Right atrium auricular region (tissue), 2 donors: ENCODE results near the gene SLC12A6. TPM values are rescaled to one million over a fixed set of nuclear protein-coding genes. Genes with fewer than 3 reads are reported as not detected.
A peak's percentile ranks its signal among the peaks of the same experiment; 100 is the strongest.

ENCODE experiments used
- DNase-seq: peaks from one replicate; pipeline ENCODE4 v3.0.0-alpha.2; 2019; ENCODE audit warnings: low spot score
- H3K27ac ChIP-seq, 2 donors: fragments of 200-600 bp; sonication (generic); 1 replicate in 1 of 2; 2 replicates in 1 of 2; pipeline ENCODE4 v1.5.1; 2016 to 2019
- H3K27me3 ChIP-seq, 2 donors: fragments of 200-600 bp; sonication (generic); one replicate each; pipeline versions ENCODE4 v1.5.1 to v1.6.0; 2017 to 2019
- H3K36me3 ChIP-seq: fragments of 200-600 bp; sonication (generic); one replicate; pipeline ENCODE4 v1.5.1; 2016
- H3K4me1 ChIP-seq, 2 donors: fragments of 200-600 bp; sonication (generic); one replicate each; pipeline versions ENCODE4 v1.5.1 to v1.6.0; 2017 to 2019
- H3K4me3 ChIP-seq, 2 donors: fragments of 200-600 bp; sonication (generic); 1 replicate in 1 of 2; 2 replicates in 1 of 2; pipeline ENCODE4 v1.5.1; 2017 to 2019; ENCODE audit warnings: mild to moderate bottlenecking in 1 of 2, moderate library complexity in 1 of 2
- H3K9me3 ChIP-seq, 2 donors: fragments of 200-600 bp; sonication (generic); one replicate each; pipeline ENCODE4 v1.5.1; 2019
- total RNA-seq, 2 donors: library from RNA; depleted of rRNA; stranded (reverse); fragments of >200 nt; gene quantifications; one replicate each; pipeline ENCODE4 v1.1.0, GENCODE V29; 2016
- TF ChIP-seq, protein P1 (sequence below), 2 donors: fragments of 200-600 bp; sonication (generic); IDR thresholded peaks; one replicate each; pipeline ENCODE4 v1.5.1; 2019; ENCODE audit warnings: antibody characterized with exemption in 2 of 2

SLC12A6 gene
- total RNA-seq, 2 donors from 2014 or later = 21.1 to 21.6 TPM

DNA sequence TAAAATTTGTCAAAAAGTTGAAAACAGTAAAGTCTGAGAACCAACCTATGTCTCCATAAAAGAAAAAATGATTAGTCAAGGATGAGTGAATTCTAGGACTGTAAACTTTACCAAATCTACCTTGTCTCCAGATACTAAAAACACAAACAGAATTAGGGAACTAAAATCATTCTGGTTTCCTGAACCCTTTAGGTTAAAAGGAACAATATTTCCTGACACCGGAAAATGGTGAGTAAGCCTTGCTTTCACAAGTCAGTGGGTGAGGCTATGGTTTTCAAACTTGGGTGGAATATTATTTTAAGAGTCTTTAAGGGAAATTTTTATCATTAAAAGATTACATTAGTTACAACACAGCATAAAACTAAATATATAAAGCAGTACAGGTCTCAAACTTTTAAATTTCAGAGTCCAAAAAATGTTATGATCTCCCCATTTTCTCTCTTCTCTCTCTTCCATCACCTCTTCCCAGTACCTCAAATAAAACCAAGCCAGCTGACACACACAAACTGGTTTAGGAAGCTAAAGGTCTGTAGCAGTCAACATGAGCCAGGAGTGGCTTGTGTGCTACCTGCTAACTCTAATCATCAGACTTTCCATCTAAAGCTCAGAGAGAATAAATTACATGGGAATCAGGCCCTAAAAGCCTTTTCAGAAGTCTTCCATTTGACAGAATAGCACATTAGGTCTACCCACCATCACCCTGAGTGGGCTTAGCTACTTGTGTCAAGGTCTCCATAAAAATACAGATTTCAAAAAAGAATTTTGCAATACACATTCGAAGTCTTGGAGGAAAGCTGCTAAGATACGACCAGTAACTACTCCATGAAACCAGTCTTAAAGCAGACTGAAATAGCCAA, 2.2 kb downstream of the SLC12A6 start:
- Histone ChIP-seq H3K36me3 (peaks cover 4% of the 10 kb centered on the region), H3K4me1 (peaks cover 0 to 36% of the 10 kb centered on the region in 2 donors), H3K27ac (peak overlapping the region; percentile 46 to 94), H3K27me3 (no peaks in the 10 kb centered on the region), H3K9me3 (no peaks in the 10 kb centered on the region), H3K4me3 (no peak overlapping the region)
- DNase-seq = no peak
- TF ChIP-seq, protein P1, sequence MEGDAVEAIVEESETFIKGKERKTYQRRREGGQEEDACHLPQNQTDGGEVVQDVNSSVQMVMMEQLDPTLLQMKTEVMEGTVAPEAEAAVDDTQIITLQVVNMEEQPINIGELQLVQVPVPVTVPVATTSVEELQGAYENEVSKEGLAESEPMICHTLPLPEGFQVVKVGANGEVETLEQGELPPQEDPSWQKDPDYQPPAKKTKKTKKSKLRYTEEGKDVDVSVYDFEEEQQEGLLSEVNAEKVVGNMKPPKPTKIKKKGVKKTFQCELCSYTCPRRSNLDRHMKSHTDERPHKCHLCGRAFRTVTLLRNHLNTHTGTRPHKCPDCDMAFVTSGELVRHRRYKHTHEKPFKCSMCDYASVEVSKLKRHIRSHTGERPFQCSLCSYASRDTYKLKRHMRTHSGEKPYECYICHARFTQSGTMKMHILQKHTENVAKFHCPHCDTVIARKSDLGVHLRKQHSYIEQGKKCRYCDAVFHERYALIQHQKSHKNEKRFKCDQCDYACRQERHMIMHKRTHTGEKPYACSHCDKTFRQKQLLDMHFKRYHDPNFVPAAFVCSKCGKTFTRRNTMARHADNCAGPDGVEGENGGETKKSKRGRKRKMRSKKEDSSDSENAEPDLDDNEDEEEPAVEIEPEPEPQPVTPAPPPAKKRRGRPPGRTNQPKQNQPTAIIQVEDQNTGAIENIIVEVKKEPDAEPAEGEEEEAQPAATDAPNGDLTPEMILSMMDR (IDR thresholded peaks at IDR 0.05) = no peak

DNA sequence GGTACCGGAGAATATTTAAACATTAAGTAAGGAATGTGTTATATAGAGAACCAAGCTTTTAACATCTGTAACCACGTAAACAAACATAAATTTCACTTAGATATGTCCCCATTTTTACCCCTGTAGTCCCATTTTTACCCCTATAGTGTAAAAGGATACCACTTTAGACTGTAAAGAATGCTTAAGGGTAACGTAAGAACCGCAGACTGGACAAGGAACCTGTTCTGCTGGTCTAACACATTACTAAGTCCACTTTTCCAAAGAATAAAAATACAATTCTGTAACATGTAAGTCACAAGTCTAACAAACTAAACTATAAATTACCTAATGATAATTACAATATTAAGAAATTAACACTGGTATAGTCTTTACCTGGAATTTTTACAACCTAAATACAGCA, 2.9 kb downstream of the SLC12A6 start:
- no peaks in the 10 kb centered on the region for H3K9me3 ChIP-seq
- peak overlapping the region; percentile 3 to 94 for H3K27ac ChIP-seq
- no peaks in the 10 kb centered on the region for H3K27me3 ChIP-seq
- no peaks in the 10 kb centered on the region for H3K36me3 ChIP-seq
- TF ChIP-seq, protein P1 (IDR thresholded peaks at IDR 0.05) = no peak
- no peak for DNase-seq
- peaks cover 0 to 36% of the 10 kb centered on the region in 2 donors for H3K4me1 ChIP-seq
- no peak overlapping the region for H3K4me3 ChIP-seq

DNA sequence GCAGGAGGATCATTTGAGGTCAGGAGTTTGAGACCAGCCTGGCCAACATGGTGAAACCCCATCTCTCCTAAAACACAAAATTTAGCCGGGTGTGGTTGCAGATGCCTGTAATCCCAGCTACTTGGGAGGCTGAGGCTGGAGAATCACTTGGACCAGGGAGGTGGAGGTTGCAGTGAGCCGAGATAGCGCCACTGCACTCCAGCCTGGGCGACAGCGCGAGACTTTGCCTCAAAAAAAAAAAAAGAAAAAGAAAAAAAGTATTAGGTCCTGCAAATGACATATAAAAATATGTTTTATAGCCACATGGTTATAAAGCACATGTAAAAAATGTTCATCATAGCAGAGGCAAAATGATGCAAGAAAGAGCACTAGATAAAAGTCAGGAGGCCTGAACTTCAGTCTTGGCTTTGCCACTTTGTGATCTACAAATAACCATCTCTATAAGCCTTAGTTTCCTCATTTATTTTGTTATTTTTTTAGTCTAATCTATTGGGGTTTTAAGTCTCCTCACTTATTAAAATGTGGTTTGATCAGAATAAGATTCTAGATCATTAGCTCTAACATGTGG, 4.9 kb downstream of the SLC12A6 start:
- H3K36me3 ChIP-seq = no peaks in the 10 kb centered on the region
- peaks cover 0 to 30% of the 10 kb centered on the region in 2 donors for H3K4me1 ChIP-seq
- H3K27ac ChIP-seq = no peak overlapping the region
- no peak overlapping the region for H3K4me3 ChIP-seq
- DNase-seq = no peak
- TF ChIP-seq, protein P1 (IDR thresholded peaks at IDR 0.05) = no peak
- H3K27me3 ChIP-seq = no peaks in the 10 kb centered on the region
- no peaks in the 10 kb centered on the region for H3K9me3 ChIP-seq

DNA sequence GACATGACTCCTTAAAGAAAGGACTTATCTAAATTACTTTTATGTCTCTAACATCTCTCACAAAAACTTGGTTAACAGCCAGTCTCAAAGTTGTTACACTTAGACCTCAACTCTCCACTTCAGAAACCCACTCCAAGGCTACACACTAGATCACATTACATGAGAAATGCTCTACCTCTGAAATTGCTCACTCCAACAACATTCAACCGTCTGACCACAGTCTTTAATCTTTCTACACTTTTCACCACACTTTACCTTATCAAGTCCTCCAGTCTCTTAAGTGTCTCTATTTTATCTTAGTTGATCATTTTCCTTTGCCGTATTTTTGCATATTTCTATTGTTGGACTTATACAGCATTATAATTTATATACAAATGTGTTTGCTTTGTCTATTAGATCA, 5.8 kb downstream of the SLC12A6 start:
- TF ChIP-seq, protein P1 (IDR thresholded peaks at IDR 0.05) = no peak
- no peaks in the 10 kb centered on the region for H3K36me3 ChIP-seq
- no peak overlapping the region for H3K27ac ChIP-seq
- H3K27me3 ChIP-seq = no peaks in the 10 kb centered on the region
- H3K9me3 ChIP-seq = no peaks in the 10 kb centered on the region
- H3K4me3 ChIP-seq = no peak overlapping the region
- DNase-seq = no peak
- peaks cover 0 to 27% of the 10 kb centered on the region in 2 donors for H3K4me1 ChIP-seq

DNA sequence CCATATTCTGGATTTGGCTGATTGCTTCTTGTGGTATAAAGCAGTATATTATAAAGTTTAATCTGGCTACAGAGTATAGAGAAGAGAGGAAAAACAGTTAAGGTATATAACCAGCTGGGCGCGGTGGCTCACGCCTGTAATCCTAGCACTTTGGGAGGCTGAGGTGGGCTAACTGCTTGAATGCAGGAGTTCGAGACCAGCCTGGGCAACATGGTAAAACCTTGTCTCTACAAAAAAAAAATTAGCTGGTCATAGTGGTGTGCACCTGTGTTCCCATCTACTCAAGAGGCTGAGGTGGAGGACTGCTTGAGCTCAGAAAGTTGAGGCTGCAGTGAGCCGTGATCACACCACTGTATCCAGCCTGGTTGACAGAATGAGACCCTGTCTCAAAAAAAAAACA, 7.3 kb downstream of the SLC12A6 start:
- Histone ChIP-seq H3K4me3 (no peak overlapping the region), H3K9me3 (no peaks in the 10 kb centered on the region), H3K4me1 (peaks cover 0 to 12% of the 10 kb centered on the region in 2 donors), H3K27me3 (no peaks in the 10 kb centered on the region), H3K36me3 (no peaks in the 10 kb centered on the region), H3K27ac (no peak overlapping the region)
- no peak for DNase-seq
- TF ChIP-seq, protein P1 (IDR thresholded peaks at IDR 0.05) = no peak
